ENCODE measurements around the gene MYRF.
A peak's percentile ranks its signal among the peaks of the same experiment; 100 is the strongest.

The MYRF gene

GRCh38 chr11:61778357-61778886 lies 26.0 kb downstream of the MYRF start:
- no peak for DNase-seq

GRCh38 chr11:61778920-61779650 lies 26.6 kb downstream of the MYRF start:
- DNase-seq = no peak

GRCh38 chr11:61779666-61780525 lies 27.5 kb downstream of the MYRF start:
- no peak for DNase-seq

- no peak for DNase-seq
These were observed 28.2 kb downstream of the MYRF start for GRCh38 chr11:61780581-61781162.

GRCh38 chr11:61781585-61781984 lies 29.1 kb downstream of the MYRF start:
- no peak for DNase-seq

GRCh38 chr11:61782299-61782698 lies 29.9 kb downstream of the MYRF start:
- DNase-seq = no peak

- DNase-seq = no peak
These were observed 30.4 kb downstream of the MYRF start for GRCh38 chr11:61782841-61783240.

- no peak for DNase-seq
These were observed 31.5 kb downstream of the MYRF start for GRCh38 chr11:61783717-61784505.

GRCh38 chr11:61784506-61784805 lies 32.0 kb downstream of the MYRF start:
- DNase-seq = no peak

GRCh38 chr11:61785837-61786402 lies 33.5 kb downstream of the MYRF start:
- DNase-seq = no peak

GRCh38 chr11:61787928-61788491 lies 35.6 kb downstream of the MYRF start:
- no peak for DNase-seq

GRCh38 chr11:61791737-61792309 lies 39.4 kb downstream of the MYRF start:
- no peak for DNase-seq

GRCh38 chr11:61792310-61793082 lies 40.1 kb downstream of the MYRF start, which contains the start of the genes FEN1 and TMEM258:
TSS of gene FEN1 (plus strand) at chr11:61792911. CDS start at chr11:61795362, 2,451 bp downstream.
TSS of gene TMEM258 (minus strand) at chr11:61792599. CDS start at chr11:61792558, 41 bp downstream.
- DNase-seq = peak; percentile 57

GRCh38 chr11:61793083-61793828 lies 40.8 kb downstream of the MYRF start:
- DNase-seq = no peak

GRCh38 chr11:61793829-61794204 lies 41.4 kb downstream of the MYRF start:
- no peak for DNase-seq

- DNase-seq = no peak
These were observed 42.1 kb downstream of the MYRF start for GRCh38 chr11:61794579-61794978.

- DNase-seq = no peak
These were observed 43.0 kb downstream of the MYRF start for GRCh38 chr11:61795459-61795858.

GRCh38 chr11:61795876-61796526 lies 43.6 kb downstream of the MYRF start:
- no peak for DNase-seq

GRCh38 chr11:61797263-61797944 lies 45.0 kb downstream of the MYRF start:
- DNase-seq = peak; percentile 38

Data from NCI-H2107 (cell line).